ENCODE results near the gene TMEM127. TPM values are rescaled to one million over a fixed set of nuclear protein-coding genes. Genes with fewer than 3 reads are reported as not detected.
A peak's percentile ranks its signal among the peaks of the same experiment; 100 is the strongest.
"Not testable (repeated sequence)": the region's sequence is repeated elsewhere in the genome, so short reads cannot be mapped to it uniquely, and the experiment has no call there.

TMEM127 gene
- polyA plus RNA-seq (2013, experiment 1 of 2), result 16.8 TPM
- 16.8 TPM for polyA plus RNA-seq (2013, experiment 2 of 2)

GRCh38 chr2:96265840-96266679 lies at the start of gene TMEM127, which contains the start of gene CIAO1:
TMEM127 (minus strand) TSS chr2:96265997; CDS start chr2:96265381, 616 bp downstream.
CIAO1 (plus strand) TSS chr2:96266225; CDS start chr2:96266351, 126 bp downstream.
- H3K27ac ChIP-seq (ENCODE audit: low read depth, low read length), result peak within 1 kb of the TSS; percentile 76; the same call in 1 of the 2 replicates
- peak within 1 kb of the TSS; percentile 96 for H3K4me3 ChIP-seq (ENCODE audit: low read length)
- no peaks in the 10 kb centered on the region for H3K9me3 ChIP-seq (ENCODE audit: insufficient read depth, low read depth, low read length)
- peaks cover 31% of the 10 kb centered on the region for H3K36me3 ChIP-seq (ENCODE audit: insufficient read depth, low read length)
- H3K9ac ChIP-seq (ENCODE audit: low read depth, low read length), result peak within 1 kb of the TSS; percentile 86
- WGBS, result under 1% methylated on average over 81 of the region's 81 CpGs
- H3K4me1 ChIP-seq (ENCODE audit: insufficient read depth, low read length), result peaks cover 10% of the 10 kb centered on the region
- no peaks in the 10 kb centered on the region for H3K27me3 ChIP-seq (ENCODE audit: insufficient read depth, low read length)

GRCh38 chr2:96315005-96315399 lies 49.2 kb upstream of the TMEM127 start:
- H3K27ac ChIP-seq (ENCODE audit: low read depth, low read length), result no peak overlapping the region
- 86% methylated on average over 3 of the region's 3 CpGs for WGBS
- H3K4me1 ChIP-seq (ENCODE audit: insufficient read depth, low read length), result peaks cover 5% of the 10 kb centered on the region; the same call in 1 of the 2 replicates

GRCh38 chr2:96308248-96308647 lies 42.5 kb upstream of the TMEM127 start:
- H3K27me3 ChIP-seq (ENCODE audit: insufficient read depth, low read length), result no peaks in the 10 kb centered on the region
- 93% methylated on average over 5 of the region's 5 CpGs for WGBS
- H3K27ac ChIP-seq (ENCODE audit: low read depth, low read length), result no peak overlapping the region
- peaks cover 13% of the 10 kb centered on the region; the same call in 1 of the 2 replicates for H3K4me1 ChIP-seq (ENCODE audit: insufficient read depth, low read length)
- H3K36me3 ChIP-seq (ENCODE audit: insufficient read depth, low read length), result peaks cover 13% of the 10 kb centered on the region
- no peaks in the 10 kb centered on the region for H3K9me3 ChIP-seq (ENCODE audit: insufficient read depth, low read depth, low read length)
- no peak overlapping the region for H3K9ac ChIP-seq (ENCODE audit: low read depth, low read length)
- no peak overlapping the region for H3K4me3 ChIP-seq (ENCODE audit: low read length)

More at GRCh38 chr2:96315005-96315399, 49.2 kb upstream of the TMEM127 start:
- Histone ChIP-seq H3K4me3 (ENCODE audit: low read length) (no peak overlapping the region), H3K9me3 (ENCODE audit: insufficient read depth, low read depth, low read length) (no peaks in the 10 kb centered on the region), H3K27me3 (ENCODE audit: insufficient read depth, low read length) (peaks cover 16% of the 10 kb centered on the region), H3K9ac (ENCODE audit: low read depth, low read length) (no peak overlapping the region), H3K36me3 (ENCODE audit: insufficient read depth, low read length) (no peaks in the 10 kb centered on the region)

- 93% methylated on average over 3 of the region's 3 CpGs for WGBS
- Histone ChIP-seq H3K4me1 (ENCODE audit: insufficient read depth, low read length) (peaks cover 13% of the 10 kb centered on the region; the same call in 1 of the 2 replicates), H3K36me3 (ENCODE audit: insufficient read depth, low read length) (peaks cover 32% of the 10 kb centered on the region), H3K9ac (ENCODE audit: low read depth, low read length) (peak overlapping the region; percentile 91), H3K27me3 (ENCODE audit: insufficient read depth, low read length) (no peaks in the 10 kb centered on the region), H3K4me3 (ENCODE audit: low read length) (peak overlapping the region; percentile 99), H3K9me3 (ENCODE audit: insufficient read depth, low read depth, low read length) (no peaks in the 10 kb centered on the region), H3K27ac (ENCODE audit: low read depth, low read length) (peak overlapping the region; percentile 87; the same call in 1 of the 2 replicates)
Observed at GRCh38 chr2:96306370-96306769, 40.6 kb upstream of the TMEM127 start.

- Histone ChIP-seq H3K4me1 (ENCODE audit: insufficient read depth, low read length) (peaks cover 13% of the 10 kb centered on the region; the same call in 1 of the 2 replicates), H3K27me3 (ENCODE audit: insufficient read depth, low read length) (no peaks in the 10 kb centered on the region), H3K9ac (ENCODE audit: low read depth, low read length) (peak overlapping the region; percentile 91)
Observed at GRCh38 chr2:96305979-96306308, 40.1 kb upstream of the TMEM127 start.

GRCh38 chr2:96305091-96305978 lies 39.5 kb upstream of the TMEM127 start, which contains the start of gene SNRNP200:
SNRNP200 (minus strand) TSS chr2:96305546; CDS start chr2:96305437, 109 bp downstream.
- H3K4me1 ChIP-seq (ENCODE audit: insufficient read depth, low read length), result peaks cover 13% of the 10 kb centered on the region; the same call in 1 of the 2 replicates
- H3K27me3 ChIP-seq (ENCODE audit: insufficient read depth, low read length), result no peaks in the 10 kb centered on the region
- 1% methylated on average over 58 of the region's 61 CpGs for WGBS
- peaks cover 40% of the 10 kb centered on the region for H3K36me3 ChIP-seq (ENCODE audit: insufficient read depth, low read length)
- peak within 1 kb of the TSS; percentile 87 for H3K27ac ChIP-seq (ENCODE audit: low read depth, low read length)
- H3K9ac ChIP-seq (ENCODE audit: low read depth, low read length), result peak within 1 kb of the TSS; percentile 91
- peak within 1 kb of the TSS; percentile 99 for H3K4me3 ChIP-seq (ENCODE audit: low read length)
- H3K9me3 ChIP-seq (ENCODE audit: insufficient read depth, low read depth, low read length), result no peaks in the 10 kb centered on the region

More at GRCh38 chr2:96305979-96306308, 40.1 kb upstream of the TMEM127 start:
- Histone ChIP-seq H3K27ac (ENCODE audit: low read depth, low read length) (peak overlapping the region; percentile 87), H3K36me3 (ENCODE audit: insufficient read depth, low read length) (peaks cover 36% of the 10 kb centered on the region), H3K9me3 (ENCODE audit: insufficient read depth, low read depth, low read length) (no peaks in the 10 kb centered on the region), H3K4me3 (ENCODE audit: low read length) (peak overlapping the region; percentile 99)
- WGBS, result 13% methylated on average over 9 of the region's 9 CpGs

- peaks cover 47% of the 10 kb centered on the region for H3K36me3 ChIP-seq (ENCODE audit: insufficient read depth, low read length)
- H3K4me3 ChIP-seq (ENCODE audit: low read length), result peak overlapping the region; percentile 99
- 65% methylated on average over 10 of the region's 11 CpGs for WGBS
- peaks cover 13% of the 10 kb centered on the region; the same call in 1 of the 2 replicates for H3K4me1 ChIP-seq (ENCODE audit: insufficient read depth, low read length)
- H3K27ac ChIP-seq (ENCODE audit: low read depth, low read length), result no peak overlapping the region
- no peaks in the 10 kb centered on the region for H3K9me3 ChIP-seq (ENCODE audit: insufficient read depth, low read depth, low read length)
- H3K27me3 ChIP-seq (ENCODE audit: insufficient read depth, low read length), result no peaks in the 10 kb centered on the region
- peak overlapping the region; percentile 91 for H3K9ac ChIP-seq (ENCODE audit: low read depth, low read length)
Observed at GRCh38 chr2:96304606-96305005, 38.8 kb upstream of the TMEM127 start.

GRCh38 chr2:96301865-96302264 lies 36.1 kb upstream of the TMEM127 start:
- Histone ChIP-seq H3K4me3 (ENCODE audit: low read length) (no peak overlapping the region), H3K27ac (ENCODE audit: low read depth, low read length) (no peak overlapping the region), H3K36me3 (ENCODE audit: insufficient read depth, low read length) (peaks cover 74% of the 10 kb centered on the region), H3K4me1 (ENCODE audit: insufficient read depth, low read length) (peaks cover 13% of the 10 kb centered on the region; the same call in 1 of the 2 replicates), H3K27me3 (ENCODE audit: insufficient read depth, low read length) (no peaks in the 10 kb centered on the region), H3K9me3 (ENCODE audit: insufficient read depth, low read depth, low read length) (no peaks in the 10 kb centered on the region), H3K9ac (ENCODE audit: low read depth, low read length) (no peak overlapping the region)
- WGBS, result no CpG with 5 or more reads among the region's 1 CpG

- Histone ChIP-seq H3K9me3 (ENCODE audit: insufficient read depth, low read depth, low read length) (no peaks in the 10 kb centered on the region), H3K36me3 (ENCODE audit: insufficient read depth, low read length) (peaks cover 97% of the 10 kb centered on the region), H3K4me3 (ENCODE audit: low read length) (no peak overlapping the region), H3K27me3 (ENCODE audit: insufficient read depth, low read length) (no peaks in the 10 kb centered on the region), H3K27ac (ENCODE audit: low read depth, low read length) (no peak overlapping the region), H3K4me1 (ENCODE audit: insufficient read depth, low read length) (no peaks in the 10 kb centered on the region), H3K9ac (ENCODE audit: low read depth, low read length) (no peak overlapping the region)
- WGBS, result 95% methylated on average over 5 of the region's 5 CpGs
Observed at GRCh38 chr2:96296925-96297324, 31.1 kb upstream of the TMEM127 start.

- not testable (repeated sequence) for H3K9ac ChIP-seq (ENCODE audit: low read depth, low read length); H3K27ac ChIP-seq (ENCODE audit: low read depth, low read length); H3K4me1 ChIP-seq (ENCODE audit: insufficient read depth, low read length); H3K9me3 ChIP-seq (ENCODE audit: insufficient read depth, low read depth, low read length); H3K4me3 ChIP-seq (ENCODE audit: low read length); H3K27me3 ChIP-seq (ENCODE audit: insufficient read depth, low read length)
- WGBS, result 96% methylated on average over 8 of the region's 8 CpGs
- peaks cover 100% of the 10 kb centered on the region for H3K36me3 ChIP-seq (ENCODE audit: insufficient read depth, low read length)
Observed at GRCh38 chr2:96294271-96294670, 28.5 kb upstream of the TMEM127 start.
